ENCODE data around the gene FHAD1. TPM values are rescaled to one million over a fixed set of nuclear protein-coding genes. Genes with fewer than 3 reads are reported as not detected.

The FHAD1 gene
- total RNA-seq, 1 donor from 2014 or later, result 0.41 TPM

DNA sequence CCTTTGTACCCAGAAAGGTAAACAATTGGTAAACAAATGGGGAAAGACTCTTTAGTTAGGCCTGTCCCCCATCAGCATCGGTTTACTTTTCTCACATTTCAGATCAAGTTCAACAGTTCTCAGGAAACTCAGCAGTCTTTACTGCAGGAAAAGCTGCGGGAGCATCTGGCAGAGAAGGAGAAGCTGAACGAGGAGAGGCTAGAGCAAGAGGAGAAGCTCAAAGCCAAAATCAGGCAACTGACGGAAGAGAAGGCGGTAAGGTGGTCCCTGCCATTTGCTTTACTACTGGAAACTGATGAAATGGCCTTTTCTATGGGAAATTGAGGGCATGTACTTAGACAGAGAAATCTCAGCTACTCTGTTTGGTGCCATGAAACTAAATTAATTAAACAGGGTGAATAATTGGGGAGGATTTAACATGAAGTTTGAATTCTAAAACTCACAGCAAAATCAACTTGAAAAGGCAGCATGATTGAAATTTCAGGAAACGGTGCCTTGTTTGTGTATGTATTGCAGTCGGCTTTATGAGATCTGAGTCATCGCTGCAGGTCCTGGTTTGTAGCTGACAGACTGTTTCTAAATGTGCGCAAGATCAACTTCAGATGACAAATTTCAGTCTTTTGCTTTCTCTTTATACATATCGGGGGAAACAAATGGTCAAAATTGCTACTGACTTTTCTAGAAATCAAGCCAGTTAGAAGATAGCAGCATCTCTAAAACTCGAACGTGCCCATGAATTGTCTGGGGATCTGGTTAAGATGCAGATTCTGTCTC, 94.8 kb downstream of the FHAD1 start:
- DNase-seq (ENCODE audit: low spot score in 2 of 2) (no peak), FAIRE-seq (no peak)

DNA sequence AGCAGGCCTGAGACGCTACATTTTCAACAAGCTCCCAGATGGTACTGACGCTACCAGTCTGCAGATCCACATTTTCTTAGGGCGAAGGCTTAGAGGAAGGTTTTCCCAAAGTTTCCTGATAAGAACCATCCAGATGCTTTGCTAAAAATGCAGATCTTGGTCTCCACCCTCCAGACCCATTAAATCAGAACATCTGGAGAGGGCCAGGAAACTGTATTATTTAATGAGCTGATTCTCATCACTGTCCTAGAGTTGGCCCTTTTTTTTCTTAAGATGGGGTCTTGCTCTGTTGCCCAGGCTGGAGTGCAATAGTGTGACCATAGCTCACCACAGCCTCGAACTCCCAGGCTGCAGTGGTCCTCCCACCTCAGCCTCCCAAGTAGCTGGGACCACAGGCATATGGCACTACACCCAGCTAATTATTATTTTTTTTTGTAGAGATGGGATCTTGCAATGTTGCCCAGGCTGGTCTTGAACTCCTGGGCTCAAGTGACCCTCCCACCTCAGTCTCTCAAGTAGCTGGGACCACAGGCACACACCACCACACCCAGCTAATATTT, 95.5 kb downstream of the FHAD1 start:
- FAIRE-seq (no peak), DNase-seq (ENCODE audit: low spot score in 2 of 2) (no peak)

DNA sequence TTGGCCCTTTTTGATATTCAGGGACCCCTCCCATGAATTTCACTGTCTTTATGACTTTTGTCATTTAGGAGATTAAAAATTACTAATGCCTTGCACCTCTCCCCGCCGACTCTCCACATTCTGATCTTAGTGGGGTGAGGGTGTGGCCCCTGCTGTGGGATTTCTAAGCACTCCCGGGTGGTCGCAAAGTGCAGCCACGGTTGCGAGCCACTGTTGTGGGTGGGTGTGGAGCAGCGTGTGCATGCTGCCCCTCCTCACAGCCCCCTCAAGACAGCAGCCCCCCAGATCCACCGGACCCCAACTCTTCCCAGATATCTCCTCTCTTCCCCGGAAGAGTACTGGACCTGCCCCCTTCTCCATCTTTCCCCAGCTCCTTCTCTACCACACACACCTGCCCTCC, 96.1 kb downstream of the FHAD1 start:
- no peak for DNase-seq (ENCODE audit: low spot score in 2 of 2)
- no peak for FAIRE-seq

DNA sequence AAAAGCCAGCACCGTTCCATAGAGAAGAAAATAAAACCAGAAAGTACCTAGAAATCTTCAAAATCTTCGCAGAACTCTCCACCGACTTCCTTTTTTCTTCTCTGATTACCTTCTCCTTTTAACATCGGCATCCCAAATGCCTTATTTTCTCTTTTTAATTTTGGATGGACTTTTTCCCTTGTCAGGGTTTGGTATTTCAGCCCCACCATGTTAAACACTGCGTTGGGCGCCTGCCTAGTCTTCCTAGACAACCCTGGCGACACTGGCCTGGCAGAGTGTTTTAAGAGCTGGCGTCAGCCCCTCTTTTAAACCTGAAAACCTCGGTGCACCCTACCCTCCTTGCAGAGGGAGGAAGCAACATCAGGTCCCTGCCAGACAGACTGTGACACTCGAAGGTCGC, 96.7 kb downstream of the FHAD1 start:
- DNase-seq (ENCODE audit: low spot score in 2 of 2) (no peak), FAIRE-seq (no peak)

DNA sequence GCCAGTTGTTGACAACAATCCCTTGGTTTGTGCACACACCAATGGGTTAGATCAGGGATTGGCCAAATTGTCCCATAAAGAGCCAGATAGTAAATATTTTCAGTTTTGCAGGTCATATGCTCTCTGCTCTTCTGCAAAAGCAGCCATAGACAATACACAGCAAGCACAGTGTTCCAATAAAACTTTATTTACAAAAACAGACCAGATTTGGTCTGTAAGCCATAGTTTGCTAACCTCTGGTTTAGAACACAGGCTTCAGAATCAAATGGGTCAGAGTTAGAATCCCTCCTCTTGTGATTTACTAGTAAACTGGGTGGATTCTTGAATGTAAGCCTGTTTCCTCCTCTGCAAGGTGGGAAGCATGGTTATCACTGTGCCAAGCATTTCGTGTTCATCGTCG, 97.4 kb downstream of the FHAD1 start:
- no peak for DNase-seq (ENCODE audit: low spot score in 2 of 2)
- FAIRE-seq, result no peak

DNA sequence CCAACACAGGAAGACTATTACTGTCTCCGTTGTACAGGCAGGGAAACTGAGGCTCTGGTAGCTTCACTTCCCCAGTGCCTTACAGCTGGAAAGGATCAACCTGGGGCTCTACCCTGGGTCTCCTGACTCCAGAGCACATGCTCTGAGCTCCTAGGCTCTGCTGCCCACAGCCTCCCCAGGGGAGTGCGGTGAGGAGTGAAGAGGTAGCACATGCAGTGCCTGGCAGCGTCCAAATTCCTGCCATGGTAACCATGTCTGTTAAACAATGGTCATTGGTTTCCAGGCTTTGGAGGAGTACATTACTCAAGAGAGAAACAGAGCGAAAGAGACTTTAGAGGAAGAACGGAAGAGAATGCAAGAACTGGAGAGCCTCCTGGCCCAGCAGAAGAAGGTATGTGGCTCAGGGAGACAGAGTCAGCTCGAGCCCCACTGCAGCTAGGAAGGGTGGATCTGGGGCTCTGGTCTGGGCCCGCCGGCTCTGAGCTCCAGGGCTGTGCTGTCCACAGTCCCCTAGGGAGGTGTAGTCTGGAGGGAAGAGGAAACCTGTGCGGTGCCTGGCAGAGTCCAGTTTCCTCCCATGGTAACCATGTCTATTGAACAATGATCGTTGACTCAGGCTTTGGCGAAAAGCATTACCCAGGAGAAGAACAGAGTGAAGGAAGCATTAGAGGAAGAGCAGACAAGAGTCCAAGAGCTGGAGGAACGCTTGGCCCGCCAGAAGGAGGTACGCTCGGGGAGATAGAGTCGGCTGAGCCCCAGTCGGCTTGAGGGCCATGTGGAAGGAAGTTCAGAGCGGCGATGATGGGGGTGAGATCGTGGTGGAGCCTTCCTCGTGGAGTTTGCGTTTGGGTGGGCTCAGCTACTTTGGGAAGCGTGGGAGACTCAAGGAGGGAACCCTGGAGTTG, 98.0 kb downstream of the FHAD1 start:
- FAIRE-seq, result no peak
- no peak for DNase-seq (ENCODE audit: low spot score in 2 of 2)

DNA sequence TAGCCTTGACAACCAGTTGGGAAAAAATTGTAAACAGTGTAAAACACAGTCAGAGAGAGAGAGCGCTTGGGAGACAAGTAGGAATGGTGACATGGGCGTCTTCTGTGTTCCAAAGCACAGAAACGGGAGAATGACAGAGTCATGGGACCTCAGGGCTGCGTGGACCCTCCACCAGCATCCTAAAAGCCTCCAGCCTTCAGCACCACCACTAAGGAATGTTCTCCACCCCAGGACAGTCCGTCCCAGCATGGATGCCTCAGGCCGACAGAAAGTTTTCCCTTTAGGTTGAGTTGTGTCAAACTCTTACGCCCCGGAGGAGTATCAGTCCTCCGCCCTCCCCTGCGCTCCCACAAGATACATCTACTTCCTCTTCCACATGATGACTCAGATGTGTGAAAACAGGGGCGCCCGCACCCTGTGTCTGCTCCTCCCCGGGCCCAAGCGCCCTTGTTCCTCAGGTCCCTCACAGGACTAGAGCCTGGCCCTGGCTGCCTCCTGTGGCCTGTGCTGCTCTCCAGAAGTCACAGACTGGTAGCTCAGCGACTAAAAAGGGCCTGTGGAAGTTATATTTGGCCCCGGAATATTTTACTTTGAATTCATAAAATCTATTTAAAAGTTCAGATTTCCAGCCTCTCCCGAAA, 98.8 kb downstream of the FHAD1 start:
- FAIRE-seq (no peak), DNase-seq (ENCODE audit: low spot score in 2 of 2) (peak in 1 of 2 donors; percentile 35)

DNA sequence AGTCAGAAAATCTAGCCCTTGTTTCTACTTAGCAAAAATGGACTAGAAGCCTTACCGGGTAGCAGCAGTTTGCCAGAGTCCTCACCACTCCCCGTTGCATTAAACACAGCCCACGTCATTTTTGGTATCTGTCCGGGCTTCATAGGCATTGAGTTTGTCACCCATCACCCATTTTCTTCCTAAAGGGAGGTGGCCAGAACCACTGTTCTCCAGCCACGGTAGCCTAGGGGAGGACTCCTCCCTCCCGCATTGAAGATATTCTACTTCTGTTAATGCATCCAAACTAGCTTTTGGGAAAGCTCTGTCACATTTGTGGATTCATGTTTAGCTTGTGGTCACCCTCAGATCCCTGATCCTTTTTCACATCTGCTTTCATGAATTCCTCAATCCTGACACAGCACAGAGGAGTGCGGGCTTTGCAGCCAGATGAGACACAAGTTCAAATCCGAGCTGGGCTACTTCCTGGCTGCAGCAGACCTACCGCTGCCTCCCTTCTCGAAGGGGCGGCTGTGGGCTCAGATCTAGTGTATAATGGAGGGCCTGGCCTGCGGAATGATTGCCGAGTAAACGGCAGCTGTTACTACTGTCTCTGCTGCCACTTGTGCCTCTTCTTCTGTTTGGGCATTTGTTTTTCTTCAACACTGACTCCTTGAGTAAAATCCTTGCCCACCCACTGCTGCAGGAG, 99.5 kb downstream of the FHAD1 start:
- no peak for FAIRE-seq
- no peak for DNase-seq (ENCODE audit: low spot score in 2 of 2)

DNA sequence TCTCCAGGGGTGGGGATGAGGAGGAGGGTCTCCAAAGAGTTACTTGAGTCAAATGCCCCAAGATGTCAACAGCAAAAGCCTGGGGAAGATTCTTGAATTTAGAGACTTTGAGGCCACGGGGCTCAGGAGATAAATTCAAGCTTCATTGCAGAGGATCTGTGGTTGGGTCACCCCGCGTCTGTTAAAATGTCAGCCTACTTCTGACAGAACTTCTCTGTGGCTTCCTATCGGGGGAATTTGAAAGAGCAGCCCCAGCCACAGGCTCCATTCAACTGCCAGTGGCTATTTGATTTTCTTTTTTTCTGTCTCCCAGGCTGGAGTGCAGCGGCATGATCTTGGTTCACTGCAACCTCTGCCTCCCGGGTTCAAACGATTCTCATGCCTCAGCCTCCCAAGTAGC, 100.2 kb downstream of the FHAD1 start:
- DNase-seq (ENCODE audit: low spot score in 2 of 2) (no peak), FAIRE-seq (no peak)

DNA sequence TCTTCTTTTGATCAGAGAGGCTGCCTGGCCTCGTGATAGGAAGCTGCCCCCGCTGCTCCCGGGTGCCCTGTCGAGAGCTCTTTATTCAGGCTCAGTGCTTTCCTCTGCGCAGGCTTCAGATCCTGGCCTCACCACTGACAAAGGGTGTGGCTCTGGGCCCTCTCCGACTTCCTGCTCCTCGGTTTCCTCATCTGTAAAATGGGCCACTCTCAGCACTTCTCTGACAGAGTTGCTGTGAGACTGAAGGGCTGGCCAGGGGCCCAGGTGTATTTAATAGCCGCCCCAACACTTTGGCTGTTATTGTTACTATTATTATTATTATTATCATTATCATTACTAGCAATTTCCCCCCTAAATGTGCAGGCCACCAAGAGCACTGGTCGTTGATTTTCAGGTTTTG, 101.6 kb downstream of the FHAD1 start:
- FAIRE-seq (no peak), DNase-seq (ENCODE audit: low spot score in 2 of 2) (no peak)

DNA sequence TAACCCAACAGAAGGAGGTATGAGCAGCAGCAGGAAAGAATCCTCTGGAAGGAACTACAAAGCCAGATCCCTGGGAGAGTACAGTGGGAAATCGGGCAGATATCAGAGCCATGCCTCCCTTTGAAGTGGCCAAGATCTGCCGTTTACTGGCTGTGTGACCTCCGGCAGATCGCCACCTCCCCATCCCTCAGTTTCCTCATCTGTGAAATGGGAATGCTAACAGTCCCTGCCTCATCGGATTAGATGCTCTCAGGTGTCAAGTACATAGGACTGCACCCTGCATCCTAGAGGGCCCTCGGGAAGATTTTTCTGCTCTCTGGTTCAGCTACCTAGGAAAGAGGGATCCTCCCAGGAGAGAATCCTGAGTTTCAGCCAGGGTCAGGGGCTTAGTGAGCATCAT, 102.1 kb downstream of the FHAD1 start:
- DNase-seq (ENCODE audit: low spot score in 2 of 2) (no peak), FAIRE-seq (no peak)

DNA sequence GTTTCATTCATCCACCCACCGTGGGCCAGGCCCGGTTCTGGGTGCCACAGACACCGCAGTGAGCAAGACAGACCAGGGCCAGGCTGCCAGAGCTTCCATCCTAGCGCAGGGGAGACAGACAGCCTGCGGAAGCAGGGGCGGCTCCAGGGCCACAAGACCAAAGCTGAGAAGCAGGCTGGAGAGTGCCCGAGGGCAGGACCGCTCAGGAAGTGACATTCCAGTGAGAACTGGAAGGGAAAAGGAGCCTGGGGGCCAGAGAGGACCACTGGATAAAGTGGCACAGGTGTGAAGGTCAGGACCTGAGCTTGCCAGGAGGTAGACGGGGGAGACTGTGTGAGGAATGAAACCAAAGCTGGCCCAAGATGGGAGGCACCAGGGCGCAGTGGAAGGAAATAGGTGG, 103.1 kb downstream of the FHAD1 start:
- DNase-seq (ENCODE audit: low spot score in 2 of 2), result no peak
- no peak for FAIRE-seq

DNA sequence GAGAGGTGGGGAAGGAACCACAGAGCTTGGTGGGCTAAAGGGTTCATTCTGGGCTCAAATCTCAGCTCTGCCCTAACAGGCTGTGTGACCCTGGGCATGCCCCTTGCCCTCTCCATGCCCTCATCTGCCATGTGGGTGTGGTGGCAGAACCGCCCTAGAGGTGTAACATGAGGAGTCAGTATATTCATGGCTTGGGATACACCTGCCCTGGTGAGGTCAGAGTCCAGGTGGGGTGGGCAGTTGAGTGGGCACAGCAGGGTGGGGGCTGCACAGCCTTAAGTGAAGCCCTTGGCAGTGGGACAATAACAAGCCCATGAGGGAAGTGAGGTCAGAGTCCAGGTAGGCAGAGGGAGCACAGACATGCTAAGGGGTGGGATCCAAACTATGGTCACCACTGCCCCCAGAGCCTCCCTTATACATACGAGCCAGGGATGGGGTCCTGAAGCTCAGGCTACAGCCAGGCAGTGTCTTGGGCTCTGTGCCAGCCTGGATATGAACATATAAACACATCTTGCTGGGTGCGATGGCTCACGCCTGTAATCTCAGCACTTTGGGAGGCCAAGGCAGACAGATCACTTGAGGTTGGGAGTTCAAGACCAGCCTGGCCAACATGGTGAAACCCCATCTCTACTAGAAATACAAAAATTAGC, 103.7 kb downstream of the FHAD1 start:
- no peak for FAIRE-seq
- DNase-seq (ENCODE audit: low spot score in 2 of 2), result no peak

DNA sequence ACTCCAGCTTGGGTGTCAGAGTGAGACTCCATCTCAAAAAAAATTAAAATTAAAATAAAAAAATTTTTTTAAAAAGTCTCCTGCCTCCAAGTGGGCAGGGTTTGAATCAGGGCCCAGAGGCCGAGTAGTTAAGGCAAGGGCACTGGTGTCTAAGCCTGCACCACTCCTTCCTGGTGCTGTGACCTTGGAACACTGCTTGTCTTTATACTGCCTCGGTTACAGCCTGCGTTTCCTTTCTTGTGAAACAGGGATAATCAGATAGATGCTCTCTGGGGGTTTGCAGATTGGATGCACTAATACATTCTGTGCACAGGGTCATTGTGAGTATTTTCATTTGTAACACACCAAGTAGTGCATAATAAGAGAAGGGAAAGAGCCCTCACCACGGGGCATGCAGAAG, 104.3 kb downstream of the FHAD1 start:
- FAIRE-seq (no peak), DNase-seq (ENCODE audit: low spot score in 2 of 2) (no peak)

DNA sequence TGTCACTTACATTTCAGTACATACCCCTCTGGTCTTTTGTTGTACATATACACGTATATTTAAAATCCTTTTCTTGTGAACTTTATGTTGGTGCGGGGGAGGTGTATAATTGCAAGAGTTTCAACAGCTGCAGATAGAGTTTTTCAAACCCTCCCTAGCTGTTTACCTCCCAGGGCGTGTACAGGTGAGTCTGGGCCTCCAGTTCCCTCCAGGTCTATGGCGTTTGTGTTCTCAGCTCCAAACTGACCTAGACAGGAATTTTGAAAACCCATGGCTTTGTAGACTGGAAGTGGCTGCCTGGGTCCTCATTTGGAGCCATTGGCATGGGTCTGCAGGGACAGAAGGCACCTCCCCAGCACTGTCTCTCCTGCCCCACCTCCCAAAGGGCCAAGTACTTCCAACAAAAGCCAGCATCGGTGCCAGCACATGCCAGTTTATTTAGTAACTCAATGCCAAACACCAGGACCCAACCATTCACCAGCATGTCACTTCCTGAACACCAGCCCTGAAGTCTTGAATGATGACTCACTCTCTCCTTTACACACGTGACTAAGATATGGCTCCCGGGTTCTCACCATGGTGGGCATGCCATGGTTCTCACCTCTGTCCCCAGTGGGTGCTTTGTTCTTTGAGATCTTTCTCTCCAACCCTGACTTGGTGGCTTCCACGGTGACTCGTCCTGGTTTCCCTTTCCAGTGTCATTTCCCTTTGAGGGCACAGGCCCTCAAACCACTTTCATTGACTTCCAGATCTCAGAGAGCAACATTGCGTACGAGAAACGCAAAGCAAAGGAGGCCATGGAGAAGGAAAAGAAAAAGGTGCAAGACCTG, 105.3 kb downstream of the FHAD1 start:
- FAIRE-seq (no peak), DNase-seq (ENCODE audit: low spot score in 2 of 2) (no peak)

DNA sequence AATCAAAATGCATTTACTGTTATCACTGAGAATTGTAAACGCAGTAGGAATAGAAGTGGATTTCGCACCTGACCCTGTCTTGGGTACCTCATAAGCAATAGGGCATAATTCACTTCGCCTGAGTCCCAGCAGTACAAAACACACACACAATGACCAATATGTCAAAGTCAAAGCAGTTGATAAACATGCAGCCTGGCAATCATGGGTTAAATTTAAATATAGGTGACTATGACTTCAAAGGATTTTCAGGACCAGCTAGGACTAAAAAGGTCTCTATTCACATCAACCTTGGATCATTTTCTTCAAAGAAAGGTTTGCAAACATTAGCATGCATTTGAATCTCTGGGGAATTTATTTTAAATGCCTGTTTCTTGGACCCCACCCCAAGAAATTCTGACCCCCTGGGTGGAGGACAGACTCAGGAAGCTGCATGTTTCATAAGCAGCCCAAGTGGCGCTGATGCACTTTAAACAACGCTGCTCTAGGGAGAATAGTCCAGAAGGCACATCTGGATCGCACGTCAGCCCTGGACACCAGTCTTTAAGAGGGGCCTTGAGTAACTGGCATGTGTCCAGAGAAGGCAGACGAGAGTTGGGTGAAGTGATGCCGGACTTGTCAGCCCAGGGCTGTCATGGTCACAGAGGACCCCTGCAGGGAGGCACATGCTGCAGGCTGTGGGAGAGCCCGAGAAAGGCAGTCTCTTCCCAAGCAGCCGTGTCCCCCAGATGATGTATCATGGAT, 107.0 kb downstream of the FHAD1 start:
- no peak for FAIRE-seq
- DNase-seq (ENCODE audit: low spot score in 2 of 2), result no peak

DNA sequence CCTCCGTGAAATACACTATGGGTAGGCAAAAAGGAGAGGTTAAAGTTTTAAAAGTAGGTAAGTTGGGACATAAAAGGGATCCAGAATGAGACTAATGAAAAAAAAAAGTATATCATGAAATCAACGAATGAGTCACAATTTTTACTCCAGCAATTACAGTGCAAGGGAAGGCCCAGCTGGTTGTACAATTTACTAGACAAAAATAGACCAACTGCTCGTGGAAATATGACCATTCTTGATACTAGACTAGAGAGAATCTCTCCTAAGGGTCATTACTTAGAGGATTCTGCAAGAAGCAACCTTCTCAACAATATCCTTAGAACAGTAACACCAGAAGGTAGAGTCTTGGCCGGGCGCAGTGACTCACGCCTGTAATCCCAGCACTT, 107.5 kb downstream of the FHAD1 start:
- FAIRE-seq (no peak), DNase-seq (ENCODE audit: low spot score in 2 of 2) (no peak)

DNA sequence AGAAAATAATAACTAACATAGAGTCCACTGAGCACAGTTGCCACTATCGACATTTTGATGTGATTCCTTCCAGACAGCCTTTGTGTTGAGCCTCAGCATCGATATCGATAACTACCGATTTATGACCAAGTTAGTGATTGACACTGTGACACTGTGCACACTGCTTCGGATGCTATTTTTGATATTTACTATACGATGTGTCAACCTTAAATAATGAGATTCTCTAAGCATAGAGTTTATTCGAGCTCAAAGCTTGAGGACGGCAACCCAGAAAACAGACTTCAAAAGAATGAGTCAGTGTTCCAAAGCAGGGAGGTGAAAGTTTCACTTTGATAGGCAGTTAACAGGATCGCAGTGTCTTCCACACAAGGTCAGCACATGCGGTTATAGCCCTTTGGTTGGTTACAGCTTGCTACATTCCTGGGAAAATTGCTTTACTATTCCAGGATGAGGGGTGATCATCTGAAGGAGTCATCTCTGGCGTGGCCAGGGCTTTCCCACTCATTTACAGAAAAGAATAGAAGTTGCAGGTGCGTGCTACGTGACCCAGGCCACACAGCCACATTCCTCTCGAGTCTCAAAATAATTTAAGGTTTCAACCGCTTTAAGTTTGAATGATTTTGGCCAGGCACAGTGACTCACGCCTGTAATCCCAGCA, 109.1 kb downstream of the FHAD1 start:
- FAIRE-seq, result no peak
- no peak for DNase-seq (ENCODE audit: low spot score in 2 of 2)

All from frontal cortex (tissue), 4 donors.